ENCODE results near the gene TSC1.

Gene TSC1

GRCh38 chr9:132943651-132944293 lies 644 bp downstream of the TSC1 start:
- Histone ChIP-seq H3K4me2 (ENCODE audit: low read length) (peak overlapping the region; percentile 85), H3K9ac (peak overlapping the region; percentile 41), H3K79me2 (peaks cover 12% of the 10 kb centered on the region), H2AFZ (peak overlapping the region; percentile 82), H3K4me1 (peaks cover 2% of the 10 kb centered on the region), H3K4me3 (ENCODE audit: low read depth, low read length) (peak overlapping the region; percentile 87), H3K9me3 (ENCODE audit: control insufficient read depth, low read length) (no peaks in the 10 kb centered on the region), H3K27ac (no peak overlapping the region), H3K27me3 (ENCODE audit: control insufficient read depth, insufficient read depth, low read length) (no peaks in the 10 kb centered on the region), H3K36me3 (ENCODE audit: control insufficient read depth, insufficient read depth, low read length) (no peaks in the 10 kb centered on the region)
- TF ChIP-seq CTCF (IDR thresholded peaks at IDR 0.05) = no peak

GRCh38 chr9:132942541-132943182 lies 1.8 kb downstream of the TSC1 start:
- H3K79me2 ChIP-seq = peaks cover 16% of the 10 kb centered on the region
- H3K9me3 ChIP-seq (ENCODE audit: control insufficient read depth, low read length) = no peaks in the 10 kb centered on the region
- H3K27ac ChIP-seq = no peak overlapping the region
- no peak overlapping the region for H3K4me3 ChIP-seq (ENCODE audit: low read depth, low read length)
- H3K9ac ChIP-seq = no peak overlapping the region
- no peak for TF ChIP-seq CTCF (IDR thresholded peaks at IDR 0.05)
- H3K4me2 ChIP-seq (ENCODE audit: low read length) = peak overlapping the region; percentile 32
- no peaks in the 10 kb centered on the region for H3K36me3 ChIP-seq (ENCODE audit: control insufficient read depth, insufficient read depth, low read length)
- H3K4me1 ChIP-seq = peaks cover 2% of the 10 kb centered on the region
- no peaks in the 10 kb centered on the region for H3K27me3 ChIP-seq (ENCODE audit: control insufficient read depth, insufficient read depth, low read length)
- no peak overlapping the region for H2AFZ ChIP-seq

- Histone ChIP-seq H3K27me3 (ENCODE audit: control insufficient read depth, insufficient read depth, low read length) (no peaks in the 10 kb centered on the region), H3K79me2 (peaks cover 18% of the 10 kb centered on the region)
These were observed 5.2 kb downstream of the TSC1 start for GRCh38 chr9:132939169-132939568.

GRCh38 chr9:132937463-132937901 lies 6.9 kb downstream of the TSC1 start:
- H3K27me3 ChIP-seq (ENCODE audit: control insufficient read depth, insufficient read depth, low read length) = no peaks in the 10 kb centered on the region
- no peak for TF ChIP-seq CTCF (IDR thresholded peaks at IDR 0.05)
- no peak overlapping the region for H3K27ac ChIP-seq

More at GRCh38 chr9:132939169-132939568, 5.2 kb downstream of the TSC1 start:
- Histone ChIP-seq H3K9ac (no peak overlapping the region), H3K9me3 (ENCODE audit: control insufficient read depth, low read length) (no peaks in the 10 kb centered on the region), H3K4me3 (ENCODE audit: low read depth, low read length) (no peak overlapping the region), H3K4me1 (peaks cover 2% of the 10 kb centered on the region), H2AFZ (no peak overlapping the region), H3K27ac (no peak overlapping the region), H3K4me2 (ENCODE audit: low read length) (no peak overlapping the region), H3K36me3 (ENCODE audit: control insufficient read depth, insufficient read depth, low read length) (no peaks in the 10 kb centered on the region)
- TF ChIP-seq CTCF (IDR thresholded peaks at IDR 0.05) = no peak

More at GRCh38 chr9:132937463-132937901, 6.9 kb downstream of the TSC1 start:
- no peak overlapping the region for H3K4me2 ChIP-seq (ENCODE audit: low read length)
- H3K4me3 ChIP-seq (ENCODE audit: low read depth, low read length) = no peak overlapping the region
- no peaks in the 10 kb centered on the region for H3K36me3 ChIP-seq (ENCODE audit: control insufficient read depth, insufficient read depth, low read length)
- no peaks in the 10 kb centered on the region for H3K9me3 ChIP-seq (ENCODE audit: control insufficient read depth, low read length)
- no peak overlapping the region for H3K9ac ChIP-seq
- H2AFZ ChIP-seq = no peak overlapping the region
- peaks cover 8% of the 10 kb centered on the region for H3K79me2 ChIP-seq
- no peaks in the 10 kb centered on the region for H3K4me1 ChIP-seq

All from parathyroid adenoma (tissue), 2 donors.